Head of caudate nucleus (tissue), 42 donors: ENCODE measurements around the gene CDC14A.

Experiments
- DNase-seq, 42 donors: peaks; one replicate each; pipeline versions ENCODE4 v3.0.0 to v3.0.0-alpha.2; 2020 to 2021; ENCODE audit warnings: mixed read lengths in 7 of 42
- intact Hi-C: fragments of 100-400 bp; cut with DNase I; formaldehyde crosslinking; loops from one replicate; pipeline ENCODE4 v1.15.0; 2022

CDC14A gene

GRCh38 chr1:100431954-100432353, 79.6 kb downstream of the CDC14A start:
- no peak for DNase-seq
- intact Hi-C loops = no loop called here

GRCh38 chr1:100433563-100433962, 81.3 kb downstream of the CDC14A start:
- intact Hi-C loops = no loop called here

GRCh38 chr1:100434831-100435230, 82.5 kb downstream of the CDC14A start:
- intact Hi-C loops = no loop called here

More at GRCh38 chr1:100433563-100433962, 81.3 kb downstream of the CDC14A start:
- DNase-seq = no peak

GRCh38 chr1:100438375-100438774, 86.1 kb downstream of the CDC14A start:
- intact Hi-C loops = no loop called here
- DNase-seq = no peak

More at GRCh38 chr1:100434831-100435230, 82.5 kb downstream of the CDC14A start:
- DNase-seq = no peak

- no peak for DNase-seq
- intact Hi-C loops = no loop called here
These were observed 86.5 kb downstream of the CDC14A start for GRCh38 chr1:100438789-100439188.

GRCh38 chr1:100440075-100440809, 87.9 kb downstream of the CDC14A start:
- DNase-seq = no peak
- intact Hi-C loops = no loop called here

GRCh38 chr1:100441146-100441545, 88.8 kb downstream of the CDC14A start:
- intact Hi-C loops = no loop called here
- DNase-seq = no peak

- intact Hi-C loops = no loop called here
- DNase-seq = no peak
These were observed 89.3 kb downstream of the CDC14A start for GRCh38 chr1:100441651-100442050.

GRCh38 chr1:100443811-100444571, 91.7 kb downstream of the CDC14A start:
- DNase-seq = no peak
- intact Hi-C loops = no loop called here

- intact Hi-C loops = no loop called here
- DNase-seq = no peak
These were observed 93.3 kb downstream of the CDC14A start for GRCh38 chr1:100445565-100445964.

- no peak for DNase-seq
- intact Hi-C loops = no loop called here
These were observed 96.1 kb downstream of the CDC14A start for GRCh38 chr1:100448366-100448765.

- intact Hi-C loops = no loop called here
These were observed 97.2 kb downstream of the CDC14A start for GRCh38 chr1:100449477-100449876.

GRCh38 chr1:100452641-100453040, 100.3 kb downstream of the CDC14A start:
- intact Hi-C loops = loop anchor here (10.0 kb wide), 1 partner anchor 88 kb away; no protein-coding TSS in a partner anchor
- no peak for DNase-seq

More at GRCh38 chr1:100449477-100449876, 97.2 kb downstream of the CDC14A start:
- no peak for DNase-seq

GRCh38 chr1:100455478-100456072, 103.3 kb downstream of the CDC14A start:
- intact Hi-C loops = loop anchor here (5.0 to 10.0 kb wide), 2 partner anchors 91 to 648 kb away; no protein-coding TSS in a partner anchor
- no peak for DNase-seq

GRCh38 chr1:100456880-100457279, 104.6 kb downstream of the CDC14A start:
- no peak for DNase-seq
- intact Hi-C loops = loop anchor here (5.0 to 10.0 kb wide), 2 partner anchors 92 to 650 kb away; no protein-coding TSS in a partner anchor

- intact Hi-C loops = loop anchor here (5.0 to 10.0 kb wide), 2 partner anchors 93 to 650 kb away; no protein-coding TSS in a partner anchor
- no peak for DNase-seq
These were observed 105.4 kb downstream of the CDC14A start for GRCh38 chr1:100457683-100458082.

GRCh38 chr1:100458661-100459357, 106.5 kb downstream of the CDC14A start:
- intact Hi-C loops = loop anchor here (5.0 to 10.0 kb wide), 2 partner anchors 94 to 652 kb away; no protein-coding TSS in a partner anchor

GRCh38 chr1:100459358-100460114, 107.2 kb downstream of the CDC14A start:
- intact Hi-C loops = loop anchor here (5.0 to 10.0 kb wide), 3 partner anchors 95 to 652 kb away; no protein-coding TSS in a partner anchor
- DNase-seq = peak; percentile 45 to 88 (median 74)

More at GRCh38 chr1:100458661-100459357, 106.5 kb downstream of the CDC14A start:
- no peak for DNase-seq
